Nephron progenitor cell (in vitro differentiated cells): ENCODE measurements around the gene SENP6.

Experiments
- DNase-seq: peaks from one replicate; pipeline ENCODE4 v3.0.0; 2021
- H3K27ac Mint-ChIP-seq: 2 replicates; pipeline ENCODE4 v1.8.0; 2021; ENCODE audit warnings: mild to moderate bottlenecking, moderate library complexity, mixed read lengths
- H3K27me3 Mint-ChIP-seq: 2 replicates; pipeline ENCODE4 v1.8.0; 2021; ENCODE audit warnings: mild to moderate bottlenecking, low read depth, mixed read lengths; ENCODE audit not compliant: poor library complexity
- H3K36me3 Mint-ChIP-seq: 2 replicates; pipeline ENCODE4 v1.8.0; 2021; ENCODE audit warnings: low read depth, mixed read lengths
- H3K4me1 Mint-ChIP-seq: 2 replicates; pipeline ENCODE4 v1.8.0; 2021; ENCODE audit warnings: mixed read lengths
- H3K4me3 Mint-ChIP-seq: 2 replicates; pipeline ENCODE4 v1.8.0; 2021; ENCODE audit warnings: mild to moderate bottlenecking, moderate library complexity, mixed read lengths
- H3K9me3 Mint-ChIP-seq: 2 replicates; pipeline ENCODE4 v1.8.0; 2021; ENCODE audit warnings: mild to moderate bottlenecking, moderate library complexity, mixed read lengths
- TF ChIP-seq, protein P1 (sequence below): fragments of 200-600 bp; sonication (generic); IDR thresholded peaks from 2 replicates; pipeline ENCODE4 v1.5.0; 2021; ENCODE audit warnings: antibody characterized with exemption

Gene SENP6, protein sequence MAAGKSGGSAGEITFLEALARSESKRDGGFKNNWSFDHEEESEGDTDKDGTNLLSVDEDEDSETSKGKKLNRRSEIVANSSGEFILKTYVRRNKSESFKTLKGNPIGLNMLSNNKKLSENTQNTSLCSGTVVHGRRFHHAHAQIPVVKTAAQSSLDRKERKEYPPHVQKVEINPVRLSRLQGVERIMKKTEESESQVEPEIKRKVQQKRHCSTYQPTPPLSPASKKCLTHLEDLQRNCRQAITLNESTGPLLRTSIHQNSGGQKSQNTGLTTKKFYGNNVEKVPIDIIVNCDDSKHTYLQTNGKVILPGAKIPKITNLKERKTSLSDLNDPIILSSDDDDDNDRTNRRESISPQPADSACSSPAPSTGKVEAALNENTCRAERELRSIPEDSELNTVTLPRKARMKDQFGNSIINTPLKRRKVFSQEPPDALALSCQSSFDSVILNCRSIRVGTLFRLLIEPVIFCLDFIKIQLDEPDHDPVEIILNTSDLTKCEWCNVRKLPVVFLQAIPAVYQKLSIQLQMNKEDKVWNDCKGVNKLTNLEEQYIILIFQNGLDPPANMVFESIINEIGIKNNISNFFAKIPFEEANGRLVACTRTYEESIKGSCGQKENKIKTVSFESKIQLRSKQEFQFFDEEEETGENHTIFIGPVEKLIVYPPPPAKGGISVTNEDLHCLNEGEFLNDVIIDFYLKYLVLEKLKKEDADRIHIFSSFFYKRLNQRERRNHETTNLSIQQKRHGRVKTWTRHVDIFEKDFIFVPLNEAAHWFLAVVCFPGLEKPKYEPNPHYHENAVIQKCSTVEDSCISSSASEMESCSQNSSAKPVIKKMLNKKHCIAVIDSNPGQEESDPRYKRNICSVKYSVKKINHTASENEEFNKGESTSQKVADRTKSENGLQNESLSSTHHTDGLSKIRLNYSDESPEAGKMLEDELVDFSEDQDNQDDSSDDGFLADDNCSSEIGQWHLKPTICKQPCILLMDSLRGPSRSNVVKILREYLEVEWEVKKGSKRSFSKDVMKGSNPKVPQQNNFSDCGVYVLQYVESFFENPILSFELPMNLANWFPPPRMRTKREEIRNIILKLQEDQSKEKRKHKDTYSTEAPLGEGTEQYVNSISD

DNA sequence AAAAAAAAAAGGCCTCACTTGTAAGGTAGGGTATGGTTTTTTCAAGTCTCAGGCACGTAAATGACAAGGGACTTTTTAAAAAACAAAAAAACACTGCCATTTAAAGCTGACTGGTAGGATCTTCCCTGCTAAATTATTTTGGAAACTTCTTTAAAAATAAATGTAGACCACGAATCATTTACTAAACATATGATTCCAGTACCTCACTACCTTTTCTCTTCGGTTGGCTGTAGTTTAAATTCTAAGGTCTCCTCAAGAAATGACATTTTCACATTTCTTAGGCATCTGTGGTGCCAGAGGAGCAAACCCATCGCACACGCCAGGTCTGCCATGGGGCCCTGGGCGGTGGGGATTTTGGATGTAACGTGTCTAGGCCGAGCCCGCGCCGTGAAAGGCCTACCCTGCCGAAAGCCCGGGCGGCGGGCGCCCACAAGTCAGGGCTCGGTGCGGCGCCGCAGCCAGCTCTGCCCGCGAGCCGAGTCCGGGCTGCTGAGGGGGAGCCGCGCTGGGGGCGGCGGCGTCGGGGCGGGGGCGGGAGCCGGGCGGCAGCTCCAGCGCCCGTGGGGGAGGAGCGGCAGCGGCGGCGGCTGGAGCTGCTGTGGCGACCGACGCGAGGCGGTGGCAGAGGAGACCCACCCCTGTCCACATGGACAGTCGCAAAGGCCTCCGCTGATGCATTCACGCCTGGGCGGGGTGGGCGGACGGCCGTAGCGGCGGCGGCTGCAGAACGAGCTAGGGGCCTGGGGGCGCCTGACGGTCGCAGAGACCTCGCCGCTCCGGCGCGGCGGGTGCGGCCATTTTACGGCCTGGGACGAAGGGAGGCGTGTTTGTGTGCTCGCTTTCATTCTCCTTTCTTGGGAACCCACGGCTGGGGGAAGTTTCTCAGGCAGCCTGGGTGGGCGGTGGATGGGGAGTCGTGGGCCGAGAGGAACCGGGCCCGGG, at the start of gene SENP6:
Gene SENP6, plus strand, starts transcription at position 577 of the 942 bp plus-strand sequence. CDS start 645 bp downstream, outside the sequence.
- H3K4me3 Mint-ChIP-seq = peak within 1 kb of the TSS; percentile 100
- peak within 1 kb of the TSS; percentile 100 for H3K27ac Mint-ChIP-seq
- no peaks in the 10 kb centered on the region for H3K27me3 Mint-ChIP-seq
- DNase-seq = peak; percentile 83
- H3K4me1 Mint-ChIP-seq = peaks cover 43% of the 10 kb centered on the region
- H3K36me3 Mint-ChIP-seq = peaks cover 31% of the 10 kb centered on the region
- H3K9me3 Mint-ChIP-seq = peaks cover 10% of the 10 kb centered on the region
- TF ChIP-seq, protein P1, sequence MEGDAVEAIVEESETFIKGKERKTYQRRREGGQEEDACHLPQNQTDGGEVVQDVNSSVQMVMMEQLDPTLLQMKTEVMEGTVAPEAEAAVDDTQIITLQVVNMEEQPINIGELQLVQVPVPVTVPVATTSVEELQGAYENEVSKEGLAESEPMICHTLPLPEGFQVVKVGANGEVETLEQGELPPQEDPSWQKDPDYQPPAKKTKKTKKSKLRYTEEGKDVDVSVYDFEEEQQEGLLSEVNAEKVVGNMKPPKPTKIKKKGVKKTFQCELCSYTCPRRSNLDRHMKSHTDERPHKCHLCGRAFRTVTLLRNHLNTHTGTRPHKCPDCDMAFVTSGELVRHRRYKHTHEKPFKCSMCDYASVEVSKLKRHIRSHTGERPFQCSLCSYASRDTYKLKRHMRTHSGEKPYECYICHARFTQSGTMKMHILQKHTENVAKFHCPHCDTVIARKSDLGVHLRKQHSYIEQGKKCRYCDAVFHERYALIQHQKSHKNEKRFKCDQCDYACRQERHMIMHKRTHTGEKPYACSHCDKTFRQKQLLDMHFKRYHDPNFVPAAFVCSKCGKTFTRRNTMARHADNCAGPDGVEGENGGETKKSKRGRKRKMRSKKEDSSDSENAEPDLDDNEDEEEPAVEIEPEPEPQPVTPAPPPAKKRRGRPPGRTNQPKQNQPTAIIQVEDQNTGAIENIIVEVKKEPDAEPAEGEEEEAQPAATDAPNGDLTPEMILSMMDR = no peak

DNA sequence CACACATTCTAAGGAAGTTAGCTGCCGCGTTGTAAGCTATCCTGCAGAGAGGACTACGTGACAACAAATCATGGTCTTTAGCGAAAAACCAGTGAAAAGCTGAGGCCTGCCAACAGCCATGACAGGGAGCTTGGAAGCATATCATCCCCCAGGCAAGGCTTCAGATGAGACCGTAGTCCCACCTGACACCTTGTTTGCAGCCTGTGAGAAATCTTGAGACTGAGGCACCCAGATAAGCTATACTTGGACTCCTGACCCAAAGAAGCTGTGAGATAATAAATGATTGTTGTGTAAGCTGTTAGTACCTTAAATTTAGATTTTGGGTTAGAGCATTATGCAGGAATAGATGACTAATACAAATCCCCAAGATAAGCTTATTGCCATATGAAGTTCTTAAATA, 45.4 kb upstream of the SENP6 start:
- H3K27ac Mint-ChIP-seq = no peak overlapping the region
- H3K9me3 Mint-ChIP-seq = no peaks in the 10 kb centered on the region
- H3K4me1 Mint-ChIP-seq = no peaks in the 10 kb centered on the region
- peaks cover 12% of the 10 kb centered on the region for H3K27me3 Mint-ChIP-seq
- TF ChIP-seq, protein P1 = no peak
- no peak overlapping the region for H3K4me3 Mint-ChIP-seq
- DNase-seq = no peak
- no peaks in the 10 kb centered on the region for H3K36me3 Mint-ChIP-seq

DNA sequence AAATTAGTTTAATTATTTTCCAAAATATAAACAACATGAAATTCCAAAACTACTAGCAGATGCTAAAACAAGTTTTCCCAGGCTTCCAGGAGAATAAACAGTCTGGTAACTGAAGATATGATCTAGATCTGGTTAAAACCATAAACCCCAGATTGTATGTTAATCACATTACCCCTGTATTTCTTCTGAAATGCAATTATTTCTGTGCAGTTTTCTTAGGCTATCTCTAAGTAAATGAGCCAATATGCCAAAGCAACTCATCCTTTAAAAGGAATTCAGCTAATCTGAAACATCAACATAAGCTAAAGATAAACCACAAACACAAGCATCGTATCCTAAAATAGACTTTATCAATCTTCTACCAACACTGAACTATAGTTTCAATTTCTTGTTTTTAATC, 44.6 kb upstream of the SENP6 start:
- Mint-ChIP-seq H3K4me3 (no peak overlapping the region), H3K27me3 (peaks cover 12% of the 10 kb centered on the region), H3K9me3 (no peaks in the 10 kb centered on the region), H3K36me3 (no peaks in the 10 kb centered on the region), H3K27ac (no peak overlapping the region), H3K4me1 (no peaks in the 10 kb centered on the region)
- TF ChIP-seq, protein P1 = no peak
- DNase-seq = no peak

DNA sequence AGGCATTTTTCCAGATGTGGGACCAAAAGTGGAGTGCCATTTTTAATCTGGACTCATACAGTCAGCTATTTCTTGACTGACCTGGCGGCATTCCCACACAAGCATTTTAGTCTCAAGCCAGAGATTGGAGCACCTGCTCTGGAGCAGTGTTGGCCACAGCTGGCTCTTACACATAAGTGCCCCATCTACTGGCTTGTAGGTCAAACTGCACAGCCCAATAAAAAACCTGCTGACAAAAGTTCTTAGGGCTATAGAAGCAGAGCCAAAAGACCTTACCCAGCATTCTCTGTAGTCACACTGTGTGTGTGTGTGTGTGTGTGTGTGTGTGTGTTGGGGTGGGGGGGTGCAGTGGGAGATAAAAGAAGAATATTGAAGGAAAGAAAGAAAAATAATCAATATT, 38.6 kb upstream of the SENP6 start:
- TF ChIP-seq, protein P1 = peak; percentile 18
- Mint-ChIP-seq H3K4me3 (no peak overlapping the region), H3K36me3 (peaks cover 5% of the 10 kb centered on the region), H3K27ac (no peak overlapping the region), H3K27me3 (peaks cover 20% of the 10 kb centered on the region), H3K4me1 (no peaks in the 10 kb centered on the region), H3K9me3 (peaks cover 31% of the 10 kb centered on the region)
- DNase-seq = peak; percentile 6

DNA sequence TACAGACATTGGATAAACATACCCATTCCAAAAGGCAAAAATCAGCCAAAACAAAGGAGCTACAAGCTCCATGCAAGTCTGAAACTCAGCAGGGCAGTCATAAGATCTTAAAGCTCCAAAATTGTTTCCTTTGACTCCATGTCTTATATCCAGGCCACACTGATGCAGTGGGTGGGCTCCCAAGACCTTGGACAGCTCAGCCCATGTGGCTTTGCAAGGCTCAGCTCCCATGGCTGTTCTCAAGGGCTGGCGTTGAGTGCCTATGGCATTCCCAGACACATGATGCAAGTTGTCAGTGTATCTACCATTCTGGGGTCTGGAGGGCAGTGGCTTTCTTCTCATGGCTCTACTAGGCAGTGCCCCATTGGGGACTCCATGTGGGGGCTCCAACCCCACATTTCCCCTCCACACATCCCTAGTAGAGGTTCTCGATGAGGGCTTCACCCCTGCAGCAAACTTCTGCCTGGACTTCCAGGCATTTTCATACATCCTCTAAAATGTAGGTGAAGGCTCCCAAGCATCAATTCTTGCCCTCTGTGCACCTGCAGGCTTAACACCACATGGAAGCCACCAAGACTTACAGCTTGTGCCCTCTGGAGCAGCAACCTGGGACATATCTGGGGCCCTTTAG, 35.4 kb upstream of the SENP6 start:
- H3K36me3 Mint-ChIP-seq = peaks cover 5% of the 10 kb centered on the region
- no peaks in the 10 kb centered on the region for H3K4me1 Mint-ChIP-seq
- no peak overlapping the region for H3K27ac Mint-ChIP-seq
- DNase-seq = no peak
- peaks cover 13% of the 10 kb centered on the region for H3K27me3 Mint-ChIP-seq
- H3K9me3 Mint-ChIP-seq = peaks cover 43% of the 10 kb centered on the region
- H3K4me3 Mint-ChIP-seq = no peak overlapping the region
- TF ChIP-seq, protein P1 = no peak
